Measurements from ENCODE around the gene GPR42.

GPR42 gene

GRCh38 chr19:35370722-35371121 lies at the start of gene GPR42:
Gene GPR42, plus strand, starts transcription at chr19:35371068. Its CDS starts 292 bp downstream, at chr19:35371360.
- DNase-seq (ENCODE audit: low spot score) = no peak

GRCh38 chr19:35321291-35321690 lies 49.6 kb upstream of the GPR42 start:
- DNase-seq (ENCODE audit: low spot score) = no peak

- no peak for DNase-seq (ENCODE audit: low spot score)
These were observed 48.9 kb upstream of the GPR42 start for GRCh38 chr19:35322014-35322413.

GRCh38 chr19:35327642-35328041 lies 43.2 kb upstream of the GPR42 start:
- no peak for DNase-seq (ENCODE audit: low spot score)

- no peak for DNase-seq (ENCODE audit: low spot score)
These were observed 42.0 kb upstream of the GPR42 start, which contains the start of gene CD22 for GRCh38 chr19:35328851-35329285. Gene CD22, plus strand, starts transcription at chr19:35329187. Its CDS starts 2,854 bp downstream, at chr19:35332041.

- DNase-seq (ENCODE audit: low spot score) = no peak
These were observed 41.5 kb upstream of the GPR42 start for GRCh38 chr19:35329323-35329722.

- DNase-seq (ENCODE audit: low spot score) = no peak
These were observed 40.4 kb upstream of the GPR42 start for GRCh38 chr19:35330475-35330874.

- no peak for DNase-seq (ENCODE audit: low spot score)
These were observed 39.2 kb upstream of the GPR42 start for GRCh38 chr19:35331551-35332214.

GRCh38 chr19:35332817-35333216 lies 38.1 kb upstream of the GPR42 start:
- DNase-seq (ENCODE audit: low spot score) = no peak

GRCh38 chr19:35334144-35334753 lies 36.6 kb upstream of the GPR42 start:
- DNase-seq (ENCODE audit: low spot score) = no peak

- DNase-seq (ENCODE audit: low spot score) = no peak
These were observed 34.5 kb upstream of the GPR42 start for GRCh38 chr19:35336166-35336955.

- peak; percentile 4 for DNase-seq (ENCODE audit: low spot score)
These were observed 33.5 kb upstream of the GPR42 start for GRCh38 chr19:35337097-35337983.

- DNase-seq (ENCODE audit: low spot score) = peak; percentile 7
These were observed 32.9 kb upstream of the GPR42 start for GRCh38 chr19:35337984-35338296.

- DNase-seq (ENCODE audit: low spot score) = no peak
These were observed 30.4 kb upstream of the GPR42 start for GRCh38 chr19:35340431-35340830.

GRCh38 chr19:35341006-35341405 lies 29.9 kb upstream of the GPR42 start:
- no peak for DNase-seq (ENCODE audit: low spot score)

GRCh38 chr19:35341565-35342225 lies 29.2 kb upstream of the GPR42 start:
- no peak for DNase-seq (ENCODE audit: low spot score)

GRCh38 chr19:35342430-35342829 lies 28.4 kb upstream of the GPR42 start:
- DNase-seq (ENCODE audit: low spot score) = peak; percentile 36

- DNase-seq (ENCODE audit: low spot score) = peak; percentile 17
These were observed 26.3 kb upstream of the GPR42 start for GRCh38 chr19:35344511-35345031.

GRCh38 chr19:35345671-35346111 lies 25.2 kb upstream of the GPR42 start:
- DNase-seq (ENCODE audit: low spot score) = no peak

- no peak for DNase-seq (ENCODE audit: low spot score)
These were observed 24.4 kb upstream of the GPR42 start for GRCh38 chr19:35346193-35347052.
